Measurements from ENCODE around the gene NRP1. TPM values are rescaled to one million over a fixed set of nuclear protein-coding genes. Genes with fewer than 3 reads are reported as not detected.

Gene NRP1
- total RNA-seq, 6 experiments from 2014 or later, result 14.7 to 61.7 (median 29.5) TPM

GRCh38 chr10:33204031-33204430 is 130.4 kb downstream of the NRP1 start:
- peaks cover 0 to 4% (median 0%) of the 10 kb centered on the region in 4 donors for H3K4me1 ChIP-seq
- H3K36me3 ChIP-seq, result peaks cover 0 to 20% (median 7%) of the 10 kb centered on the region in 4 donors
- intact Hi-C loops (cut with DNase I), result no loop called here
- WGBS (ENCODE audit: insufficient coverage, low coverage, low lambda C conversion rate, missing lambda C conversion rate), result 43% methylated on average over 6 of the region's 7 CpGs
- no peaks in the 10 kb centered on the region for H3K27me3 ChIP-seq
- no peaks in the 10 kb centered on the region for H3K9me3 ChIP-seq
- no peak for ATAC-seq
- no peak for TF ChIP-seq POLR2A (IDR thresholded peaks at IDR 0.05)
- TF ChIP-seq, protein P1, sequence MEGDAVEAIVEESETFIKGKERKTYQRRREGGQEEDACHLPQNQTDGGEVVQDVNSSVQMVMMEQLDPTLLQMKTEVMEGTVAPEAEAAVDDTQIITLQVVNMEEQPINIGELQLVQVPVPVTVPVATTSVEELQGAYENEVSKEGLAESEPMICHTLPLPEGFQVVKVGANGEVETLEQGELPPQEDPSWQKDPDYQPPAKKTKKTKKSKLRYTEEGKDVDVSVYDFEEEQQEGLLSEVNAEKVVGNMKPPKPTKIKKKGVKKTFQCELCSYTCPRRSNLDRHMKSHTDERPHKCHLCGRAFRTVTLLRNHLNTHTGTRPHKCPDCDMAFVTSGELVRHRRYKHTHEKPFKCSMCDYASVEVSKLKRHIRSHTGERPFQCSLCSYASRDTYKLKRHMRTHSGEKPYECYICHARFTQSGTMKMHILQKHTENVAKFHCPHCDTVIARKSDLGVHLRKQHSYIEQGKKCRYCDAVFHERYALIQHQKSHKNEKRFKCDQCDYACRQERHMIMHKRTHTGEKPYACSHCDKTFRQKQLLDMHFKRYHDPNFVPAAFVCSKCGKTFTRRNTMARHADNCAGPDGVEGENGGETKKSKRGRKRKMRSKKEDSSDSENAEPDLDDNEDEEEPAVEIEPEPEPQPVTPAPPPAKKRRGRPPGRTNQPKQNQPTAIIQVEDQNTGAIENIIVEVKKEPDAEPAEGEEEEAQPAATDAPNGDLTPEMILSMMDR (IDR thresholded peaks at IDR 0.05), result no peak
- H3K27ac ChIP-seq, result no peak overlapping the region
- H3K4me3 ChIP-seq, result no peak overlapping the region
- DNase-seq, result no peak

GRCh38 chr10:33201971-33202370 is 132.5 kb downstream of the NRP1 start:
- H3K4me3 ChIP-seq, result no peak overlapping the region
- peak in 2 of 4 donors; percentile 27 to 39 for ATAC-seq
- no peak for TF ChIP-seq POLR2A (IDR thresholded peaks at IDR 0.05)
- TF ChIP-seq, protein P1 (IDR thresholded peaks at IDR 0.05), result peak in 1 of 4 donors; percentile 17
- intact Hi-C loops (cut with DNase I), result no loop called here
- no peaks in the 10 kb centered on the region for H3K27me3 ChIP-seq
- WGBS (ENCODE audit: insufficient coverage, low coverage, low lambda C conversion rate, missing lambda C conversion rate), result 58% methylated on average over 5 of the region's 5 CpGs
- peaks cover 0 to 24% (median 8%) of the 10 kb centered on the region in 4 donors for H3K4me1 ChIP-seq
- H3K27ac ChIP-seq, result no peak overlapping the region
- no peak for DNase-seq
- peaks cover 0 to 17% (median 5%) of the 10 kb centered on the region in 4 donors for H3K36me3 ChIP-seq
- H3K9me3 ChIP-seq, result no peaks in the 10 kb centered on the region

GRCh38 chr10:33201056-33201780 is 133.2 kb downstream of the NRP1 start:
- DNase-seq (no peak), ATAC-seq (no peak)
- TF ChIP-seq POLR2A (IDR thresholded peaks at IDR 0.05), result no peak
- TF ChIP-seq, protein P1 (IDR thresholded peaks at IDR 0.05), result no peak
- Histone ChIP-seq H3K4me1 (peaks cover 0 to 28% (median 10%) of the 10 kb centered on the region in 4 donors), H3K9me3 (no peaks in the 10 kb centered on the region), H3K36me3 (peaks cover 0 to 12% (median 1%) of the 10 kb centered on the region in 4 donors), H3K27me3 (no peaks in the 10 kb centered on the region), H3K27ac (no peak overlapping the region), H3K4me3 (no peak overlapping the region)
- WGBS (ENCODE audit: insufficient coverage, low coverage, low lambda C conversion rate, missing lambda C conversion rate), result 77% methylated on average over 4 of the region's 4 CpGs
- intact Hi-C loops (cut with DNase I), result no loop called here

- WGBS (ENCODE audit: insufficient coverage, low coverage, low lambda C conversion rate, missing lambda C conversion rate), result 90% methylated on average over 5 of the region's 5 CpGs
- TF ChIP-seq, protein P1 (IDR thresholded peaks at IDR 0.05), result no peak
- no peak for TF ChIP-seq POLR2A (IDR thresholded peaks at IDR 0.05)
- Histone ChIP-seq H3K27me3 (no peaks in the 10 kb centered on the region), H3K4me1 (peaks cover 0 to 42% (median 17%) of the 10 kb centered on the region in 4 donors), H3K36me3 (no peaks in the 10 kb centered on the region), H3K4me3 (no peak overlapping the region), H3K27ac (no peak overlapping the region), H3K9me3 (no peaks in the 10 kb centered on the region)
- intact Hi-C loops (cut with DNase I), result loop anchor here in 1 of 2 donors (10.0 kb wide), 1 partner anchor 135 kb away; the partner anchor contains the start of gene NRP1
- no peak for DNase-seq
- ATAC-seq, result no peak
Observed at GRCh38 chr10:33199731-33200232, 134.7 kb downstream of the NRP1 start.
